ENCODE data around the gene RPA3.

DNA sequence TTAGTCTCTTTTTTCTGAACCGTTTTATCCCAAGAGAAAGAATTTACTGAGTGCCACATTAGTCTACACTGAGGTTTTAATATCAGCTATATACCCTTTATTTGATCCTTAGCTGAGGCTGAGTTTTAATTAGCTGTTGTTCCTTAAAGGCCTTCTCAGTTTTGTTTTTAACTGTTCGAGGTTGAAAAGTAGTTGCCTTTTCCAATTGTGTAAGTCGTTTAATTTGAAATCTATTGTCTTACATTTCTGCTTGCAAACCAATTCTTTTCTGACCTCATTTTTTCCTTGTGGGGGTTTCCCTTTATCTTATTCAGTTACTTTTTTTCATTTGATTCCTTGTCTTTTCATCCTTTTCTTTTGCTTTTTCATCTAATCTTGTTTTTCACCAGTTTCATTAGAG is 47.0 kb downstream of the RPA3 start:
- TF ChIP-seq EZH2 (IDR thresholded peaks at IDR 0.05; ENCODE audit: insufficient read depth, poor library complexity, severe bottlenecking) (no peak), EZH2phosphoT487 (IDR thresholded peaks at IDR 0.05; ENCODE audit: insufficient read depth, low read depth) (no peak)

Data from GM23248 (cell line).